ENCODE measurements around the gene AK3.

DNA sequence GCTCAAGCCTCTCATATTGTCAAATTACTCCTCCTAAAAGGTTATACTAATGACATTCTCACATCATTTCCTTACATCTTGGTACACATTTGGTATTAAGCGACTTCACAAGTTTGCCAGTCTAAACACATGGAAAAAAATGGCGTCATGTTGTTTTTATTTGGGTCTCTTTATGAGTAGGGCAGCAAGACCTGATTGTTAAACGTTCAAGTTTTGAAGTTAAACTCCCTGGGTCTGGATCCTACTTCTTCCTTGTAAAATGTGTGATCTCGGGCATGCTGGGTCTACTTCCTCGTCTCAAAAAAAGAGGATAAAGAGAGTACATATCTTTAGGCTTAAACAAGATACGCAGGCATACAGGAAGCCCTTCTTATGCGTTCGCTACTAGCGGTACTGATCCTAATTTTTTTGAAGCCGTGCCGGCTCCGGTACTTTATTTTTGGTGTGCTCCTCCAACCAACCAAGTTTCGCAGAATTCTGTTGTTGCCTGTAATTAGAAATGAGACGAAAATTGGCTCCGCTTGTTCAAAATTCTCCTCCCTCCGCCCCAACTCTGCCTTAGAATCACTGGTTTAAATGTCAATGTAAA lies 62.2 kb downstream of the AK3 start:
- TF ChIP-seq, protein P1, sequence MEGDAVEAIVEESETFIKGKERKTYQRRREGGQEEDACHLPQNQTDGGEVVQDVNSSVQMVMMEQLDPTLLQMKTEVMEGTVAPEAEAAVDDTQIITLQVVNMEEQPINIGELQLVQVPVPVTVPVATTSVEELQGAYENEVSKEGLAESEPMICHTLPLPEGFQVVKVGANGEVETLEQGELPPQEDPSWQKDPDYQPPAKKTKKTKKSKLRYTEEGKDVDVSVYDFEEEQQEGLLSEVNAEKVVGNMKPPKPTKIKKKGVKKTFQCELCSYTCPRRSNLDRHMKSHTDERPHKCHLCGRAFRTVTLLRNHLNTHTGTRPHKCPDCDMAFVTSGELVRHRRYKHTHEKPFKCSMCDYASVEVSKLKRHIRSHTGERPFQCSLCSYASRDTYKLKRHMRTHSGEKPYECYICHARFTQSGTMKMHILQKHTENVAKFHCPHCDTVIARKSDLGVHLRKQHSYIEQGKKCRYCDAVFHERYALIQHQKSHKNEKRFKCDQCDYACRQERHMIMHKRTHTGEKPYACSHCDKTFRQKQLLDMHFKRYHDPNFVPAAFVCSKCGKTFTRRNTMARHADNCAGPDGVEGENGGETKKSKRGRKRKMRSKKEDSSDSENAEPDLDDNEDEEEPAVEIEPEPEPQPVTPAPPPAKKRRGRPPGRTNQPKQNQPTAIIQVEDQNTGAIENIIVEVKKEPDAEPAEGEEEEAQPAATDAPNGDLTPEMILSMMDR (conservative IDR thresholded peaks at IDR 0.05; ENCODE audit: low read depth, low read length) = no peak
- TF ChIP-seq EZH2phosphoT487 (IDR thresholded peaks at IDR 0.05; ENCODE audit: borderline replicate concordance, low read length) (no peak), EZH2 (IDR thresholded peaks at IDR 0.05; ENCODE audit: low read length, unreplicated experiment) (no peak)
